GM18520 (cell line): Measurements from ENCODE around the gene PIGBOS1.
A peak's percentile ranks its signal among the peaks of the same experiment; 100 is the strongest.
"Not testable (repeated sequence)": the region's sequence is repeated elsewhere in the genome, so short reads cannot be mapped to it uniquely, and the experiment has no call there.

ENCODE experiments used
- ATAC-seq: cut with Tn5 transposase; IDR thresholded peaks from one replicate; pipeline ENCODE4 v1.9.1; 2021; ENCODE audit not compliant: unreplicated experiment

The PIGBOS1 gene

GRCh38 chr15:55297315-55297714, 21.6 kb downstream of the PIGBOS1 start:
- no peak for ATAC-seq

GRCh38 chr15:55290528-55291057, 28.3 kb downstream of the PIGBOS1 start:
- peak; percentile 69 for ATAC-seq

DNA sequence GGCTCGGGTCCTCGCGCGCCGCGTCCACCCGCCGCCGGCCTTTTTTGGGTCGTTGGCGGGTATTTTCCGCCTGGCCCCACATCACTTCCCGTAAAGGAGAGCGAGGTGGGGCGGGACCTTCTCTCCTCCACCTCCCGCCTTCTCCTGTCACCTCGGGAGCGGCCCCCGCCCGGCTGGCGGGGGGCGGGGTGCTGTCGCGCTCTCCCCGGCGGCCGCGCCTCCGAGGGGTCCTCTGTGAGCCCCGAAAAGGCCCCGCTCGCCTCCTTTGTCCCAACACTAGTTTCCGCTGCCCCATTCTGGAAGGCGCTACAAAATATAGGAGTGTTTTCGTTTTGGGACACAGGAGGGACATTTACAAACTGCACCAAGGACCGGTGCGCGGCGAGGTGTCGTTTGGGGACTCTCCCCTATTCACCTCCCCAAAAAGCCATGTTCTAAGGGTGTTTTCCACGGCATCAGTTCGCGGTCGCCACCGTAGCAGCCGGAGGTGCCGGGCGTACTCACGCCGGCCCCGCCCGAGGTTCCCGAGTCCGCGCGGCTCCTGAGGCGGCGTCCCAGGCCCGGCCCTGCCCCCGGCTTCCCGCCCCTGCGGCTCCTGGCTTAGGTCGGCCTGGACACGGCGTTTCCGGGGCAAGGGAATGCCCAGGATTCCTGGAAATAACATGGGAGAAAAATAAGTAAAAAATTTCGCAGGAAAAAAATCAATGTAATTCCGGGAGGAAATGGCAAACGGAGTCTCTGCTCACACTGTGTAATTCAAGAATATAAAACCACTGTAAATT, 29.0 kb downstream of the PIGBOS1 start, which contains the start of gene RAB27A:
Gene RAB27A (minus strand): TSS at position 68 of the 782 bp plus-strand sequence. CDS start 54,879 bp downstream, outside the sequence.
- ATAC-seq: peak; percentile 48

GRCh38 chr15:55289011-55289745, 29.7 kb downstream of the PIGBOS1 start:
- no peak for ATAC-seq

DNA sequence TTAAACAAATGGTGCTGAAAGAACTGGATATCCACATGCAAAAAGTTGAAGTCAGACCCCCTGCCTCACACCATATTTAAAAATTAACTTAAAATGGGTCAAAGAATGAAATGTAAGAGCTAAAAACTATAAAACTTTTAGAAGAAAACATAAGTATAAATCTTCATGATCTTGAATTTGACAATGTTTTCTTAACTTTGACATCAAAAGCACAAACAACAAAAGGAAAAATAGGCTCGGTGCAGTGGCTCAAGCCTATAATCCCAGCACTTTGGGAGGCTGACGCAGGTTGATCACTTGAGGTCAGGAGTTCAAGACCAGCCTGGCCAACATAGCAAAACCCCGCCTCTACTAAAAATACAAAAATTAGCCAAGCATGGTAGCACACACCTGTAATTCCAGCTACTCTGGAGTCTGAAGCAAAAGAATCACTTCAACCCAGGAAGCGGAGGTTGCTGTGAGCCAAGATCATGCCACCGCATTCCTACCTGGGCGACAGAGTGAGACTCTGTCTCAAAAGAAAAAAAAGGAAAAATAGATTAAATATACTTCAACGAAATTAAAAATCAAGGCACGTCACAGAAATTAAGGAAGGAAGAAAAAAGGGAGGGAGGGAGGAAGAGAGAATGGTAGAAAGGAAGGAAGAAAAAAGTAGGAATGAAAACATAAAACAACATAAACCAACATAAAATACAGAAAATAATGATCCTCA, 30.8 kb downstream of the PIGBOS1 start:
- no peak for ATAC-seq

DNA sequence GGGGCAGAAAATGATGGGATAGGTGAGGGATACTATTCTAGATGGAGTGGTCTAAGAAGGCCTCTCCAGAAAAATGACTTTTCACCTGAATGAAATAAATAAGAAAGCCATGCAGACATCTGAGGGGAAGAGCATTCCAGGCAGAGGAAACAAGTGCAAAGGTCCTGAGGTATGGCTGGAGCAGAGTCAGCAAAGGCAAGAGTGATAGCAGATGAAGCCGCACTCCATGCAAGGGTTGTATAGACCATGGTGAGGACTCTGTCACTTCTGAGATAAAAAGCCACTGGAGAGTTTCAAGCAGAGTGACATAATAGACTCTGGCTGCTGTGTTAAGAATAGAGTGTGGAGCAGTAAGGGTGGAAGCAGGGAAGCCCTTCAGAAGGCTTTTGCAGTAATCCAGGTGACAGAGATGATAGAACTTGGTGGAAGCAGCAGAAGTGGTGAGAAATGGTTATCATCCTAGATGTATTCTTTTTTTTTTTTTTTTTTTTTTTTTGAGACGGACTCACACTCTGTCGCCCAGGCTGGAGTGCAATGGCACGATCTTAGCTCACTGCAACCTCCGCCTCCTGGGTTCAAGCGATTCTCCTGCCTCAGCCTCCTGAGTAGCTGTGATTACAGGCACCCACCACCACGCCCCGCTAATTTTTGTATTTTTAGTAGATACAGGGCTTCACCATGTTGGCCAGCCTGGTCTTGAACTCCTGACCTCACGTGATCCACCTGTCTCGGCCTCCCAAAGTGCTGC, 32.3 kb downstream of the PIGBOS1 start:
- not testable (repeated sequence) for ATAC-seq

- no peak for ATAC-seq
Observed at GRCh38 chr15:55284426-55284825, 34.5 kb downstream of the PIGBOS1 start.

GRCh38 chr15:55283379-55284147, 35.4 kb downstream of the PIGBOS1 start:
- ATAC-seq: no peak

GRCh38 chr15:55282284-55282833, 36.6 kb downstream of the PIGBOS1 start:
- no peak for ATAC-seq

- ATAC-seq: no peak
Observed at GRCh38 chr15:55281517-55282228, 37.2 kb downstream of the PIGBOS1 start.

DNA sequence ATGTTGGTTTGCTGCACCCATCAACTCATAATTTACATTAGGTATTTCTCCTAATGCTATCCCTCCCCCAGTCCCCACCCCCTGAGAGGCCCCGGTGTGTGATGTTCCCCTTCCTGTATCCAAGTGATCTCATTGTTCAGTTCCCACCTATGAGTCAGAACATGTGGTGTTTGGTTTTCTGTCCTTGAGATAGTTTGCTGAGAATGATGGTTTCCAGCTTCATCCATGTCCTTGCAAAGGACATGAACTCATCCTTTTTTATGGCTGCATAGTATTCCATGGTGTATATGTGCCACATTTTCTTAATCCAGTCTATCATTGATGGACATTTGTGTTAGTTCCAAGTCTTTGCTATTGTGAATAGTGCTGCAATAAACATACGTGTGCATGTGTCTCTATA, 38.3 kb downstream of the PIGBOS1 start:
- ATAC-seq: not testable (repeated sequence)

DNA sequence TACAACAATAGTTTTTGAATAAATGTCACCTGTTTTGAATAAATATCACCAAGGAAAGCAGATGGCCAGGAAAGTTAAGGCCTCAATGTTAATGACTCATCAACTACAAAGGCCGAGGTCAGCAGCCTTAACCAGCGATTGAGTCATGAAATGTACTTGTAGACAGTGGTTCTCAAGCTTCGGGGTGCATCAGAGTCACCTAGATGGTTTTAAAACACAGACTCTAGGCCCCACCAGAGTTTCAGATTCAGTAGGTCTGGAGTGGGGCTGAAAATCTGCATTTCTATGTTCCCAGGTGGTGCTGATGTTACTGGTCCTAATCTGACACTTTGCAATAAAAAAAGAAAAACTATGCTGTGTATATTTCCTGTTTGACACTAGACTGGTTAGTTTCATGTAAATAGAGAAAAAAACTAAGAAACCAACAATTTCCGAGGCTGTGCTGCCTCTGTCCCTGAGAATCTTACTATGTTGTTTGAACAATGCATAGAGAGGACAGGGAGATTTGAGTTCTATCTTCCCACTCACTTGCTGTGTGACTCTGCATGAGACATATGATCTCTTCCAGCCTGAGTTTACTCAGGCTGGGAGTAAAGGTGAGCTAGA, 39.1 kb downstream of the PIGBOS1 start:
- ATAC-seq: peak; percentile 76

GRCh38 chr15:55279100-55279745, 39.7 kb downstream of the PIGBOS1 start:
- no peak for ATAC-seq

DNA sequence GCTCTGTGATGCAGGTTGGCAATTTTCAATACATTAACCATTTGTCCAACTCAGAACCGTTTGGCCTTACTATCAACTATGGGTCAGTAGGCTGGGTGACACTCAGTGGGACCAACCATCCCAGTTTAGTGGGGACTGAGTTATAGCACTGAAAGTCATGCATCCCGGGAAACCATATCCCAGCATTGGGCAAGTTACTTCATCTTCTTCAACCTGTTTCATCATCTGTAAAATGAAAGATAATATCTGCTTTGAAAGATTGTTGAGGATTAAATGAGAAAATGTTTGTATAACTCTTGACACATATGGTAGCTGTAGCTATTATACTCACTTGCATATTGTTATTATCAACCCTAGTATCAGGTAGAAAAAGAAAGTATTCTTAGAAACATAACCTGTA, 41.2 kb downstream of the PIGBOS1 start:
- ATAC-seq: no peak

- ATAC-seq: peak; percentile 36
Observed at GRCh38 chr15:55277116-55277564, 41.8 kb downstream of the PIGBOS1 start.

GRCh38 chr15:55276324-55276723, 42.6 kb downstream of the PIGBOS1 start:
- no peak for ATAC-seq

DNA sequence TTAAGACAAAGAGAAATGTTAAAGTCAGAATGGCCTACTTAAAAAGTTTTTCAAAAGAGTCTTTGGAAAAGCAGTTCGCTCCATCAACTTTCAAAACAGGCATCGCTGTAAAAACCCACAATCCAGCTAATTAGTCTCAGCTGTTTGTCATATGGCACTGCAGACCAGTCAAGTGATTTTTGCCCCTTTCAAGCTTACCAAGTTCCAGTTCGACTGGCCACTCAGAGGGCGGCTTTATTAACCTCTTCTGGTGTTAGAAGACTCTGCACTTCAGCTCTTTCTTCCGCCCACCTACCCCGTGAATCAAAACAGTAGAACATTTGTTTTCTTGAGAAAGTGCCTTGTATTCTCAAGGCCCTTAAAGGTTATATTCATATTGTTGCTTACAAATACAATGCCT, 48.6 kb downstream of the PIGBOS1 start:
- ATAC-seq: no peak

DNA sequence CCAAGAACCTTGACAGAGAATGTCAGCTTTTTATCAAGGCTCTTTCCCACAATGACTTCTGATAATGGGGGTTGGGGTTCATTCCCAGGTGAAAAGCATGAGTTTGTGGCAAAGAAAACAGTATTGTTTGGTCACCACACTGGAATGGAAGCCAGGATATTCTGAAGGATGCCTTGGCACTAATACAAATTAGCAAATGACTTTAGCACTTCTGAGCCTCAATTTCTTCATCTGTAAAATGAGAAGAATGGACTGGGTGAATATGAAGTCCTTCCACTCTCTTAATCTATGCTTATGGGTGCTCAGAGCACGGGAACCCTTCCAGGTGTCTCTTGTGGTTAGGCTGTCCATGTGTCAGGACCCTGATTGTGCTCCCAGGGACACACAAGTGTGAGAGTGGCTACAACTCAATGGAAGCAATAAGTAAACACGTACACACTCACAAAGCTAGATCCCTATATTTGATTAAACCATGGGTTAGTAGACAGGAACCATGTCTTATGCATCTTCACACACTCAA, 50.7 kb downstream of the PIGBOS1 start:
- ATAC-seq: no peak
